HepG2 (cell line): ENCODE data around the gene FAM111A. TPM values are rescaled to one million over a fixed set of nuclear protein-coding genes. Genes with fewer than 3 reads are reported as not detected.

ENCODE experiments used
- AGO2 ChIP-seq: fragments of 200-400 bp; formaldehyde crosslinking; optimal IDR thresholded peaks from 2 replicates; pipeline ENCODE3; 2017; ENCODE audit warnings: mild to moderate bottlenecking, low read depth, low read length, moderate library complexity
- GATAD2A ChIP-seq: IDR thresholded peaks from 2 replicates; pipeline ENCODE4 v1.6.1; 2016
- GTF3A ChIP-seq: sonication (generic); formaldehyde crosslinking; conservative IDR thresholded peaks from 2 replicates; pipeline ENCODE4 v1.4.0; 2020; ENCODE audit warnings: mild to moderate bottlenecking, missing genetic modification reagents
- JUNB ChIP-seq: sonication (generic); formaldehyde crosslinking; IDR thresholded peaks from 2 replicates; pipeline ENCODE4 v1.8.0; 2022; ENCODE audit warnings: missing genetic modification reagents, mild to moderate bottlenecking, borderline replicate concordance
- KDM4B ChIP-seq: sonication (generic); formaldehyde crosslinking; IDR thresholded peaks from 2 replicates; pipeline ENCODE4 v1.4.0; 2020; ENCODE audit warnings: missing genetic modification reagents
- MLXIP ChIP-seq: sonication (generic); formaldehyde crosslinking; IDR thresholded peaks from 2 replicates; pipeline ENCODE4 v1.9.0; 2021; ENCODE audit warnings: missing genetic modification reagents, borderline replicate concordance
- MXI1 ChIP-seq: IDR thresholded peaks from 3 replicates; pipeline ENCODE4 v1.6.1; 2012; ENCODE audit warnings: low read depth, low read length, inconsistent platforms, borderline replicate concordance
- SIX4 ChIP-seq: sonication (generic); formaldehyde crosslinking; IDR thresholded peaks from 2 replicates; pipeline ENCODE4 v1.4.0; 2020; ENCODE audit warnings: missing genetic modification reagents
- TOPORS ChIP-seq: sonication (generic); formaldehyde crosslinking; IDR thresholded peaks from 2 replicates; pipeline ENCODE4 v1.8.0; 2023; ENCODE audit warnings: mild to moderate bottlenecking, missing genetic modification reagents
- YEATS2 ChIP-seq: sonication (generic); formaldehyde crosslinking; IDR thresholded peaks from 2 replicates; pipeline ENCODE4 v1.4.0; 2020; ENCODE audit warnings: missing genetic modification reagents, borderline replicate concordance
- ZNF205 ChIP-seq: IDR thresholded peaks from 2 replicates; pipeline ENCODE4 v1.6.1; 2018; ENCODE audit warnings: missing biosample characterization, missing genetic modification reagents
- ZNF33B ChIP-seq: sonication (generic); formaldehyde crosslinking; IDR thresholded peaks from 2 replicates; pipeline ENCODE4 v1.5.1; 2020; ENCODE audit warnings: mild to moderate bottlenecking, missing genetic modification reagents
- ZNF574 ChIP-seq: sonication (generic); formaldehyde crosslinking; IDR thresholded peaks from 2 replicates; pipeline ENCODE4 v1.4.0; 2020; ENCODE audit warnings: missing genetic modification reagents
- ZNF605 ChIP-seq: sonication (generic); formaldehyde crosslinking; IDR thresholded peaks from 2 replicates; pipeline ENCODE4 v1.8.0; 2022; ENCODE audit warnings: mild to moderate bottlenecking, missing genetic modification reagents
- ZNF652 ChIP-seq: IDR thresholded peaks from 2 replicates; pipeline ENCODE4 v1.6.1; 2016; ENCODE audit warnings: low read depth, borderline replicate concordance
- ZNF737 ChIP-seq: sonication (generic); formaldehyde crosslinking; IDR thresholded peaks from 2 replicates; pipeline ENCODE4 v1.5.0; 2020; ENCODE audit warnings: missing genetic modification reagents, mild to moderate bottlenecking, borderline replicate concordance
- ZSCAN12 ChIP-seq: sonication (generic); formaldehyde crosslinking; IDR thresholded peaks from 2 replicates; pipeline ENCODE4 v1.9.0; 2021; ENCODE audit warnings: mild to moderate bottlenecking, missing genetic modification reagents
- polyA plus RNA-seq, 8 experiments: library from polyadenylated mRNA; depleted of rRNA in 3 of 8; stranded (reverse) in 7 of 8; unstranded in 1 of 8; fragments of >200 nt; fragmentation: Illumina TruSeq in 4 of 8; extraction: Trizol in 4 of 8; gene quantifications; 2 replicates each; pipeline versions ENCODE4 v1.2.1 to v1.2.3, GENCODE V29; 2011 to 2016; ENCODE audit warnings: low read depth in 4 of 8, missing spikeins in 1 of 8, mixed read lengths in 1 of 8; ENCODE audit not compliant: insufficient read depth in 1 of 8
- total RNA-seq, 5 experiments: library from RNA; depleted of rRNA; stranded (reverse); fragments of >200 nt; fragmentation: Illumina TruSeq; extraction: Trizol; gene quantifications; 2 replicates each; pipeline ENCODE4 v1.2.3, GENCODE V29; 2016; ENCODE audit warnings: low read depth in 1 of 5
- TF ChIP-seq, protein P1 (sequence below): IDR thresholded peaks from 2 replicates; pipeline ENCODE4 v1.6.1; 2016; ENCODE audit warnings: missing compliant biosample characterization, missing genetic modification reagents, borderline replicate concordance
- TF ChIP-seq, protein P2 (sequence below): sonication (generic); formaldehyde crosslinking; IDR thresholded peaks from 2 replicates; pipeline ENCODE4 v1.4.0; 2020; ENCODE audit warnings: missing genetic modification reagents, borderline replicate concordance

The FAM111A gene
- total and polyA plus RNA-seq, 2 of the 13 experiments (the other 11 are each of a cell fraction or from before 2014, with no cell fraction given): 3.2 to 13.5 TPM

DNA sequence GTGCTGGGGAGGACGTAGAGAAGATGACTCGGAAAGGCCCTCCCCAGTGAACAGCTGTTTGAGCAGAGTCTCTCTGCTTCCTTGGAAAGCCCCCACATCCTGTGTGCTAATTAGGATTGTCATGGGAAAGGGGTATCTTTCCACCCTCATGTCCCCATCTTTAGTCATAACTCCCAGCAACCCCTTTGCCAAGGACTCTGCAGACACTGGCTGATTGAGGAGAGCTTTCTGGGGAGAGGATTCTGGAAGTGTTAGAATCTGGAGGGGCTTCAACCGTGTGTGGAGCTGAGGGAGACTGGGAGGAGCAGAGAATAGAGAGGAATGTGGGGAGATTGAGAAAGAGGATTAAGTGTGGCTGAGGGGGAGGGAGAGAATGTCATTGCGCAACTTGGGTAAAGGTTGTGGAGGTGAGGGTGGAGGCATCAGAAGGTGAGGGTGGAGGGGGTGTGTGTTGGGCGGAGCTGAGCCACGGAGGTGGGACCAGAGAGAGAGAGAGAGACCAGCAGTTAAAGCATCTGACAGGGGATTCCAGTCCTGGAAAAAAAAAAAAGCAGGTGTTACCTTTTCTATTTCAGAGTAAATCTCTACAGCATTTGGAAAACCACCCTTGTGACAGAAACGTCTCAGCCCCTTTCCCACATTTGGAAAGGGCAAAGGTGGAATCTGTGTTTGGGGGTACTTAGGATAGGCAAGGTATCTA is 31.5 kb downstream of the FAM111A start (continued):
- TF ChIP-seq GTF3A (no peak), YEATS2 (CRISPR knock-in tag) (no peak), AGO2 (no peak), ZNF605 (CRISPR knock-in tag) (no peak), ZSCAN12 (no peak), ZNF737 (CRISPR knock-in tag) (no peak), ZNF574 (CRISPR knock-in tag) (0 out of 2 replicates have a peak, but pooled peaks have one; percentile 35), JUNB (CRISPR knock-in tag) (peak; percentile 69; the same call in 1 of the 2 replicates), ZNF33B (CRISPR knock-in tag) (no peak), TOPORS (CRISPR knock-in tag) (no peak), MLXIP (no peak), KDM4B (CRISPR knock-in tag) (peak; percentile 55; the same call in 1 of the 2 replicates), GATAD2A (CRISPR knock-in tag) (peak; percentile 88), ZNF652 (CRISPR knock-in tag) (no peak), ZNF205 (CRISPR knock-in tag) (no peak), SIX4 (CRISPR knock-in tag) (0 out of 2 replicates have a peak, but pooled peaks have one; percentile 33), MXI1 (no peak)
- TF ChIP-seq, protein P1, sequence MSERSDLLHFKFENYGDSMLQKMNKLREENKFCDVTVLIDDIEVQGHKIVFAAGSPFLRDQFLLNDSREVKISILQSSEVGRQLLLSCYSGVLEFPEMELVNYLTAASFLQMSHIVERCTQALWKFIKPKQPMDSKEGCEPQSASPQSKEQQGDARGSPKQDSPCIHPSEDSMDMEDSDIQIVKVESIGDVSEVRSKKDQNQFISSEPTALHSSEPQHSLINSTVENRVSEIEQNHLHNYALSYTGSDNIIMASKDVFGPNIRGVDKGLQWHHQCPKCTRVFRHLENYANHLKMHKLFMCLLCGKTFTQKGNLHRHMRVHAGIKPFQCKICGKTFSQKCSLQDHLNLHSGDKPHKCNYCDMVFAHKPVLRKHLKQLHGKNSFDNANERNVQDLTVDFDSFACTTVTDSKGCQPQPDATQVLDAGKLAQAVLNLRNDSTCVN (CRISPR knock-in tag): 0 out of 2 replicates have a peak, but pooled peaks have one; percentile 12
- TF ChIP-seq, protein P2, sequence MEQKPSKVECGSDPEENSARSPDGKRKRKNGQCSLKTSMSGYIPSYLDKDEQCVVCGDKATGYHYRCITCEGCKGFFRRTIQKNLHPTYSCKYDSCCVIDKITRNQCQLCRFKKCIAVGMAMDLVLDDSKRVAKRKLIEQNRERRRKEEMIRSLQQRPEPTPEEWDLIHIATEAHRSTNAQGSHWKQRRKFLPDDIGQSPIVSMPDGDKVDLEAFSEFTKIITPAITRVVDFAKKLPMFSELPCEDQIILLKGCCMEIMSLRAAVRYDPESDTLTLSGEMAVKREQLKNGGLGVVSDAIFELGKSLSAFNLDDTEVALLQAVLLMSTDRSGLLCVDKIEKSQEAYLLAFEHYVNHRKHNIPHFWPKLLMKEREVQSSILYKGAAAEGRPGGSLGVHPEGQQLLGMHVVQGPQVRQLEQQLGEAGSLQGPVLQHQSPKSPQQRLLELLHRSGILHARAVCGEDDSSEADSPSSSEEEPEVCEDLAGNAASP: peak; percentile 76; the same call in 1 of the 2 replicates
